HG02642 (cell line): Measurements from ENCODE around the gene PNMA8C.
"Not testable (repeated sequence)": the region's sequence is repeated elsewhere in the genome, so short reads cannot be mapped to it uniquely, and the experiment has no call there.

Experiments used
- ATAC-seq: cut with Tn5 transposase; IDR thresholded peaks from one replicate; pipeline ENCODE4 v1.9.1; 2021; ENCODE audit warnings: mild to moderate bottlenecking; ENCODE audit not compliant: unreplicated experiment, poor library complexity

PNMA8C gene

DNA sequence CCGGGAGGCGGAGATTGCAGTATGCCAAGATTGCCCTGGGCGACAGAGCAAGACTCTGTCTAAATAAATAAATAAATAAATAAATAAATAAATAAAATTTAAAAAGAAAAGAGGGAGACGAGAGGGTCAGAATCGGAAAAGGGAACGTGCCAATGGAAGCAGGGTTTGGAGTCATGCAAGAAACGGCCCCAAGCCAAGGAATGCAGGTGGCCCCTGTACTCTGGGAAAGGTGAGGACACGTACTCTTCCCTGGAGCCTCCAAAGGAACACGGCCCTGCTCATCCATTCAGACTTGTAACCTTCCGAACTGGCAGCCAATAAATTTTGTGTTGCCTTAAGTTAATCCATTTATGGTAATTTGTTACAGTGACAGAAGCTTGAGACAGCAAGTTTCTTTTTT lies 19.9 kb upstream of the PNMA8C start:
- ATAC-seq: no peak

DNA sequence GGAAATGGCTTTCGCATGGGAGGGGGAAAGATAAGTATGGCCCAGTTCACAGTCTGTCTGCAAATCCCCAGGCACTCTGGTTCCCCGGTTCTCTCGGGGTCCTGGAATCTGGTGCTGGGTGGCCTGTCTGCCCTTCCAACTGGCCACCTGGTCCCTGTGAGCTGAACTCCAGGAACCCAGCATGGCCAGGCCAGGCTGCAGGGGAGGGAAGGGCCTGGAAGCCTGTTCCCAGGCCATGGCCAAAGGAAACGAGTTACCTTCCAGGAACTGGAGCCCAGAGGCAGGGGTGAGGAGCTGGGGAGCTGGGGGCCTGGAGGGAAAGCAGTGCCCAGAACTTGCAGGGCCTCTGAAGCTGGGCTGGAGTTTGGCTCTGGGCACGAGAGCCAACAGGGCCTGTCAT lies 19.1 kb upstream of the PNMA8C start:
- ATAC-seq: no peak

DNA sequence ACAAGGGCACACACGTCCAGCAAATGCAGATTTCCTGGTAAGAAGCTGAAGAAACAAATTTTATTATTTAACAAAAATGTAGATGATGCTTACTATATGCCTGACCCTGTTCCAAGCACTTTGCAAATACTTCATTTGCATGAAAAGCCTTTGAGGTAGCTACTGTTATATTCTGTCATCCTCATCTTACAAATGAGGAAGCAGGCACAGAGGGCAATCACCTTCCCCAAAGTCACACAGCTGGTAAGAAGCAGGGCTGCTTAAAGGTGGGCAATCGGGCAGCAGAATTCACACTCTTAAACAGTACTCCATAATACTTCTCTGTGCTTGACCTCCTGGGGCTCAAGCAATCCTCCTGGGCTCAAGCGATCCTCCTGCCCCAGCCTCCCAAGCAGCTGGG lies 18.3 kb upstream of the PNMA8C start:
- no peak for ATAC-seq

DNA sequence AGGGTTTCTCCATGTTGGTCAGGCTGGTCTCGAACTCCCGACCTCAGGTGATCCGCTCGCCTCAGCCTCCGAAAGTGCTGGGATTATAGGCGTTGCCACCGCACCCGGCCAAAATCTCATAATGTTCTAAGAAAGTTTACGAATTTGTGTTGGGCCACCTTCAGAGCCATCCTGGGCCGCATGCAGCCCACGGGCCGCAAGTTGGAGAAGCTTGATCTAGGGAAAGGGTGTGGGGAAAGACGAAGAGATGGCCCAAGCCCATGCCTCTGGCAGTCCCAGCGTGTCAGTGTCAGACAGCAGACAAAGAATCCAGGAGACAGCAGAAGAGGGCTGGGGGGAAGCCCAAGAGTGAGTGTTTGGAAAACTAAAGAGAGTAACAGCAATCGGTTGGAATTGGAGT lies 17.3 kb upstream of the PNMA8C start:
- no peak for ATAC-seq

DNA sequence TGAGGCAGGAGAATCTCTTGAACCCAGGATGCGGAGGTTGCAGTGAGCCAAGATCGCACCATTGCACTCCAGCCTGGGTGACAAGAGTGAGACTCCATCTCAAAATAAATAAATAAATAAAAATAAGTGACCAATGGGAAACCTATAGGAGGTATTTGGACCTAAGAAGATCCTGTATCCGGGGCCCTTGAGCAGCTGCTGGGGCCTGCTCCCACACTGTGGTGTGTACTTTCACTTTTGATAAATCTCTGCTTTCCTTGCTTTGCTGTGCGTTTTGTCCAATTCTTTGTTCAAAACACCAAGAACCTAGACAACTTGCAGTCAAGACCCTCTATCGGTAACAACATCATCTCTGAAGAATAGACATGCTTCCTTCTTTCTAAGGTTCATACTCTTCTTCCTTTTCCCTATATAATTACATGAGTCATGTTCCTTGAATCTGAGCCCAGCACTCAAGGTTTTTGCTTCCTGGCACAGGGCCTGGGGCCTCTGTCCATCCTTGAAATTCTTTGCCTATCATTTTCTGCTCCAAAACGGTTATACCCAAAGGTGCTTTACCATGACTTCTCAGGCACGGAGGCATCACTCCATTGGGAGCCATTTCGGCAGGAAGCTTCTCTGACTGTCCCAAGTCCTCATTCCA lies 14.2 kb upstream of the PNMA8C start:
- no peak for ATAC-seq

DNA sequence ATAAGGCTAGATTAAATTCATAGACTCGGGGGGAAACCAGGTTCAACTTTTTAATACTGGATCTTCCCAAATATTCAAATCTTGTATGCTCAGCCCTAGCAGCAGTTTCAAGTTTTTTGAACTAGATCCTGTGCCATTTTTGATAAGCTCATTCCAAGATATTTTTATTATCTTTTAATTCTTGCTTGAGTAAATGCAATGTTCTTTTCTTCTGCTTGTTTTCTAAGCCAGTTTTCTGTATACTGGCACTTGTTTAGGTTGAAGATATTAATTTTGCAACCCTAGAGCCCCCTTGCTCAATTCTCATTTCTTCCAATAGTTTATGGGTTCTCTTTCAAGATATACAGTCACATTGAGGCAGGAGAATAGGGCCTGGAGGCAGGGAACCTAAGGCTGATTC lies 13.1 kb upstream of the PNMA8C start:
- ATAC-seq: no peak

DNA sequence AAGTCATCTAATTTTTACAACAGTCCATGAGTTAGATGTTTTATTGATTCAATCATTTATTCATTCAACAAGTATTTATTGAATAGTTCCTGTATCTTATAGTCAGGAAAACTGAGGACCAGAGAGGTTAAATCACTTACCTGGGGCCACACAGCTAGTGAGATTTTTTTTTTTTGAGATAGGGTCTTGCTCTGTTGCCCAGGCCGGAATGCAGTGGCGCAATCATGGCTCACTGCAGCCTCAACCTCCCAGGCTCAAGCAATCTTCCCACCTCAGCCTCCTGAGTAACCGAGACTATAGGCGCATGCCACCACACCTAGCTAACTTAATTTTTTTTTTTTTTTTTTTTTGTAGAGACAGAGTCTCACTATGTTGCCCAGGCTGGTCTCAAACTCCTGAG lies 7.0 kb upstream of the PNMA8C start:
- ATAC-seq: not testable (repeated sequence)

DNA sequence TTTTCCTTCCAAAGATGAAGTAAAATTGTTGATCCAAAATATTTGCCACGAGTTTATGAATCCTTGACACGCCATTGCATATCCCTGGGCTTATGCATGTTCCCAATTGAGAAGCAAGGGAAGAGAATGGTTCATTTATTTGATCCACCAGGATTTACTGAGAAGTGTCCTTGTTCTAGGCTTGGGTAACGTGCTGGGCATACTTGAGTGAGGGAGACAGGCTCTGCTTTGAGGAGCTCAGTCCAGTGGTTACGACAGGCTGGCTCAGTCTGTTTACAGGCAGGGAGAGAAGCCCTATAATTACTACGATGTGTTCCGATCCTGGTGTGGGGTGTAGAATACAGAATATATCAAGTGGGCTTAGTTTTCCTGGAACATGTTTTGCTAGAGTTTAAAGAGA lies 6.3 kb upstream of the PNMA8C start:
- ATAC-seq: no peak

DNA sequence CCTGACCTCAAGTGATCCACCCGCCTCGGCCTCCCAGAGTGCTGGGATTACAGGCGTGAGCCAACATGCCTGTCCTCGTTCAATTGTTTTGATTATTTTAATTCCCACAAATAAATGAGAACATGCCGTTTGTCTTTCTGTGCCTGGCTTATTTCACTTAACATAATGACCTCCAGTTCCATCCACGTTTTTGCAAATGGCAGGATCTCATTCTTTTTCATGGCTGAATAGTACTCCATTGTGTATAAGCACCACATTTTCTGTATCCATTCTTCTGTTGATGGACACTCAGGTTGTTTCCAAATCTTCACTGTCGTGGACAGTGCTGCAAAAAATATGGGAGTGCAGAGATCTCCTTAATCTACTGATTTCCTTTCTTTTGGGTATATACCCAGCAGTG lies 4.7 kb upstream of the PNMA8C start:
- not testable (repeated sequence) for ATAC-seq

DNA sequence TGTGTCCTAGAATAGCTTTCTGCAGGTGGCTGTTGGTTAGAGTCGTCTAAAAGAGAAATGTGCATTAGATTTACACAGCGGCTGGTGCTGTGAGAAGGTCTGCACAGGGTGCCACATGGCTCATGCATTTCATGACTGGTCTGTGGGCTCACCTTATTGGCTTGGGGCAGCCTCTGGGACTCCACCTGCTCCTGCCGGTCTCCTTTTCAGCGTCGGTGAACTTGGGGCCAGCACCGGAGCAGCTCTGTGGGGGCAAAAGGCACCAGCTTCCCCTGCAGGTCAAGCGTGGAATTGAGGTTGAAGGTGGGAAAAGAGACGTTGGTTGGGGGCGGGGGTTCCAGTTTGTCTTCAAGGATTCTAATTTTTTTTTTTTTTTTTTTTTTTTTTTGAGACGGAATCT lies 3.1 kb upstream of the PNMA8C start:
- ATAC-seq: no peak

DNA sequence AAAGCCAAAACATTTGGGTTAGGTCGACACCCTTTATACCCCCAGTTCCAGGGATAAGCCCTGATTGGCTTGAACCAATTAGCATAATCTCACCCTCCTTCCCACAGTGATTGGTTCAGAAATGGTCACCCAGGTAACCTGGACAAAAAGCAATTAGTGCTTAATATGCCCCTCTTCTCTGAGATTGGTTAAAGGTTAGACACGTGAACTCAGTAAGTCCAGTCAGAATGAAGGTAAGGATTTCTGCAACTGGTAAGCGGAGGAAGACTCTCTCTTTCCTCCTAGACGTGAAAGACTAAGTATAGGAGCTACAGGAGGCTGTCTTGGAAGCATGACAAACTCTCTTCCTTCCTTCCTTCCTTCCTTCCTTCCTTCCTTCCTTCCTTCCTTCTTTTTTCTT lies 1.3 kb upstream of the PNMA8C start:
- ATAC-seq: no peak

DNA sequence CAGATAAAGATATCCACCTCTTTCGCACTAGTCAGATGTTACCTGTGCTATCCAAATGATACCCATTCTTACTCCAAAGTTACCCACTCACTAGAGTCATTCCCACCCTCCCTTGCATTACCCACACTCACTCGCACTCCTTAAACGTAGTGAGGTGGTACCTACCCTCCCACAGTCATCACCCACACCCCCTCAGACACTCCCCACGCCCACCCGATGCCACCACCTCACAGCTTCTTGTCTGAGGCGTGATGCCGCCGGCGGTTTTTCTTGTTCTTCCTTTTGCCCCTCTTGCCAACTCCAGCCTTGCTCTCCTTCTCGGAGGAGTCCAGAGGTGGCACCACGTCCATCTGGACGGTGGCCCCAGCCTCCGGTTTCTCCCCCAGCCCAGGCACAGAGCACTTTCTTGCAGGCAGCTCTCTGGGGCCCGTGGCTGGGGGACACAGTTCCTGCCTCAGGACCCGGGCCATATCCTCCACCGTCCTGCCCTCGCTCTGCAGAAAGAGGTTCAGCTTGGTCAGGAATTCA lies 1.2 kb downstream of the PNMA8C start:
- ATAC-seq: no peak

DNA sequence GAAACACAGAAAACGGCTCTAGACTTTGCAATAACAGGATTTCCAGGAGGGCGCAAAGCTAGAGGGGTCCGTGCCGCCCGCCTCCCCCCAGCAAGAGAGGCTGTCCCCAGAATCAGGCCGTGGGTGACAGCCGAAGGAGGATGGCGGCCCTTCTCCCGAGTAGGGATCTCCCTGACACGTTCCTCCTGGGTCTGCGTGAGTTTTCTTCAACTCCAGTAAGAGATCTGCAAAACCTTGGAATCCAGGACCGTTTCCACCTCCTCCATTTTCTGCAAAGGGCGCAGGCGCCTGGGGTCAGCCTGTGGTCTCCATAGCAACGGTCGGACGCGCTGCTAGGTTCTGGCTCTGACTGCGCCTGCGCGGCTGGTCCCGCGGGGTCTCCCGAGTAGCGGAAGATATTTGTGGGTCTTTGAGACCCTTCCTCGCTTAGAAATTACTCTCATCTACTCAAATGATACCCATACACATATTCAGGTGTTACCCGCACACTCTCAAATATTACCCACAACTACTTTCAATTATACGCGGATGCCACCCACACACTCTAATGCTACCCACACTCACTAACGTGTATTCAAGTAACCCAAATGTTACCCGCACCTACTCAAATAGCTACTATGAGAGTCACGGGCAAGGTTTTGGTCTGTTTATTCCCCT lies 2.1 kb downstream of the PNMA8C start:
- ATAC-seq: no peak

DNA sequence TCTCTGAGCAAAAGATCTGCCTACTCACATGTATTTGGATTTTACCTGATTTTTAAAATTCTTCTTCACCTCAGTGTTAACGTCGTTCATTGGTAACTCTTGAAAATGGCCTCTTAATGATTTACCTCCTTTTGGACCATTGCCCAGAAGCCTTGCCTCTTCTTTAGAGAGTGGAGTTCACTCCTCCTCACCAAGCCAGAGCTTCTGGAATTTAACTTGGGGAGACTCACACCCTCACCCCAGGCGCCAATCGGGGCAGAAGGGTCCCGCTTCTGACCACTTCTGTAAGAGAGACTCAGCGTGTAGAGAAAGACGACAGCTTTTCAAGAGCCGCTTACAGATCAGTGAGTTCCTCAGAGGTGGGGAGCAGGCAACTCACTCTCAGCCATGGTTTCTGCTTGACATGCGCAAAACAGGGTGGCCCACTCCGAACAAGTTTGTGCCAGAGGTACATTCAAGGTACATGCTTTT lies 2.7 kb downstream of the PNMA8C start:
- ATAC-seq: no peak

DNA sequence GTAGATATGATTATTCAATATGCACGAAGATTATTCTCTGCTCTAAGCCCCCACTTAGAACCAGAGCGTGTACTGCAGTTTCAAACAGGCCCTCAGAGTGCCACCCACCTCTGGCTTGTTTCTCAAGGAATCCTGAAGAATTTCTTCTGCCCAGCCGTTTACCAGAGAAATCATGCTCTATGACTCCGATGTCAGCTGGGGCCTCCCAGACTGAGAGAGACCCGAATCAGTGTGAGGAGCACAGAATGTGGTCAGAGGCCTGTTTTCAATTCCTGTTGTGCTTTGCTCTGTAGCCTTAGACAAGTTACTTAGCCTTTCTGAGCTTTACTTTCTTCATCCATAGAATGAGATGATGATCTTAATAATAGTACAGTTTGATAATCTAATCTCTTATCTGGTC lies 5.5 kb downstream of the PNMA8C start:
- ATAC-seq: no peak

DNA sequence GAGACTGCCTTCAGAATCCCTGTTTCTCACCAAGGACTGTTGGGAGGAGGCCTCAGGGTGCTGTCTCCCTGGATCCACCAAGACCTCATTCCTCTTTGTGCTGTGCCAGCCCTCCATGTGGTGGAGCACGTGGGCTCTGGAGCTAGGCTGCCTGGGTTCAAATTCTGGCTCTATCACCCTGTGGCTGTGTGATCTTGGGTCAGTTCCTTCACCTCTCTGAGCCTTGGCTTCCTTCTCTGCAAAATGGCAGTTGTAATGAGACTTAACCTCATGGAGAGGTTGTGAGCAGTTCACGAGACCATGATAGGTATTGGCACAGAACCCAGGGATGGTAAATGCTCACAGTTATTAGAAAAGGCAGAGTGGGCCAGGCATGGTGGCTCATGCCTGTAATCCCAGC lies 6.4 kb downstream of the PNMA8C start:
- no peak for ATAC-seq

DNA sequence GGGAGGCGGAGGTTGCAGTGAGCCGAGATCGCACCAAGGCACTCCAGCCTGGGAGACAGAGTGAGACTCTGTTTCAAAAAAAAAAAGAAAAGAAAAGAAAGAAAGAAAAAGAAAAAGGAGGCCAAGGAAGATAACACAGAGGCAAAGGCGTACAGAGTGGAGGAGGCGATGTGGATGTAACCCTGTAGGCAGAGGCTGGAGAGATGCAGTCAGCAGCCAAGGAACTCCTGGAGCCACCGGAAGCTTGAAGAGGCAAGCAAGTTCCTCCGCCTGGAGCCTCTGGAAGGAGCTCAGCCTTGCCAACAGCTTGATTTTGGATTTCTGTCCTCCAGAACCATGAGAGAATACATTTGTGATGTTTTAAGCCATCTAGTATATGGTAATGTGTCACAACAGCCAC lies 8.7 kb downstream of the PNMA8C start:
- no peak for ATAC-seq

DNA sequence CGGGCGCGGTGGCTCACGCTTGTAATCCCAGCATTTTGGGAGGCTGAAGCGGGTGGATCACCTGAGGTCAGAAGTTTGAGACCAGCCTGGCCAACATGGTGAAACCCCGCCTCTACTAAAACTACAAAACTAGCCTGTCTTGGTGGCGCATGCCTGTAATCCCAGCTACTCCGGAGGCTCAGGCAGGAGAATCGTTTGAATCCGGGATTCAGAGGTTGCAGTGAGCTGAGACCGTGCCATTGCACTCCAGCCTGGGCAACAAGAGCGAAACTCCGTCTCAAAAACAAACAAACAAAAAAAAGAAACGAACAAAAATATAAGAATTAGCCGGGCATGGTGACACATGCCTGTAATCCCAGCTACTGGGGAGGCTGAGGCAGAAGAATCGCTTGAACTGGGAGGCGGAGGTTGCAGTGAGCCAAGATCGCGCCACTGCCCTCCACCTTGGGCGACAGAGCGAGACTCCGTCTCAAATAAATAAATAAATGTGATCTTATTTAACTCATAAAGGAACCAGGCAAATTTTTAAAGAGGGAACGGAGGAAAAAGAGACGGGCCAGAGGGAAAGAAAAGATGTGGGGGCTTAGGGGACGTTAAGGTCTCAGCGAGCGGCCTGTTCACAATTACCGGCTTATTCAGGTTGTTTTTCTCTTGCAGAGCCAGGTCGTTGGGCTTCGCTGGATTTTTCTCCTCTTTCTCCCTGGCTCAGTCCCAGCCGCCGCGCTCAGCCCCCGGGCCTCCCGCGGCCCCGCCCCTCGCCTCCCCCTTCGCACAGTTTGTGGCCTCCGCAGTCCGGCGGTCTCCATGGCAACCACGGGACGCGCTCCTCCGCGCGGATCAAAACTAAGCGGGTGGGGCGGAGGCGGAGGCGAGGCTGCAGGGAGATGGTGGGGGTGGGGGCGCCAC lies 12.7 kb downstream of the PNMA8C start:
- not testable (repeated sequence) for ATAC-seq

DNA sequence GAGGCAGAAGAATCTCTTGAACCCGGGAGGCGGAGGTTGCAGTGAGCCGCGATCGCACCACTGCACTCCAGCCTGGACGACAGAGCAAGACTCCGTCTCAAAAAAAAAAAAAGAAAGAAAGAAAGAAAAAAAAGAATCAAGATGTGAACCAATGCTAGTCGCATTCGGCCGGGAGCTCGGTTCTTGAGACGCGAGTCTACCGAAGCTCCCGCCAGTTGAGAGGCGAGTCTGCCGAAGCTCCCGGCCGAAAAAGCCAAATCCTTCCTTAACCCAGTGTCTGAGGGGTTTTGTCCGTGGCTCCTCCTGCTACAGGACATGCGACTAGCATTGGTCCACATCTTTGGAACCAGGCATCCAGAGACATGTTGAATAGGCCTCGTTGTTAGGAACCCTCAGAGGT lies 13.8 kb downstream of the PNMA8C start:
- ATAC-seq: not testable (repeated sequence)

DNA sequence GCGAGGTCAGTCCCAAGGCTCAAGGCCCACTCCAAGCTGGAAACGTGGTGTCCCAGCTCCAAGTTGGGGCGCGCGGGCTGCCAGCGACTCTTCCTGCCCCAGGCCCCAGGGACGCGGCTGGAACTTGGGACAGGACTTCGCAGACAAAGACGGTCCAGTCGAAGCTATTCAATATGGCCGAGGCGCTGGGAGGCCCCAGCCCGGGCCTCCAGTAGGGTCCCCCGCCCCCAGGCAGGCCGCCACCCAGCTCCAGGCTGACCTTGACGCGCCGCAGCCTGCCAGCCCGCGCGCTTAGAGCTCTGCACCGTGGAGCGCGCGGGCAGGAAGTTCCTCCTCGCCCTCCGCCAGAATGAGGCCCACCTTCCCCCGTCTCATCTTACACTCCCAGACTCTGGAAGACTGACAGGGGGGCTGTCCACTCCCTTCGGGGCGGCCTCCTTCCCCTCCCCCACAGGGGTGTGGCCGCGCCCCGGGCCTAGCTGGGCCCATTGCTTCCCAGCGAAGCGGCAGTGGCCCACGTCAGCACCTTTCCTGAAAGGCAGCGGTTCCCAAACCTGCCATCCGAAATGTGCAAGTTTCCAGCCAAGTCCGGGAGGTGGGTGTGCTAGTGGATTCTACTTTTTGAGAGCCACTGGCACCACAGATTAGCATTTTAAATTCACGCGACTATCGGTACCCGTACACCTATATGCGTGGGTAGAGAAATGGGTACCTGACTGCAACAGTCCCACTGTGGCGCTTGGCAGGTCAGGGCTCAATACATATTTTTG lies 15.3 kb downstream of the PNMA8C start, which contains the start of gene CCDC8:
Gene CCDC8, minus strand, starts transcription at position 303 of the 770 bp plus-strand sequence. CDS start 754 bp downstream, outside the sequence.
- ATAC-seq: no peak
